K562 (cell line): Measurements from ENCODE around the gene ZNF213. TPM values are rescaled to one million over a fixed set of nuclear protein-coding genes. Genes with fewer than 3 reads are reported as not detected.

Source experiments
- CHD4 ChIP-seq: fragments of 200-600 bp; sonication (generic); IDR thresholded peaks from 3 replicates; pipeline ENCODE4 v1.6.1; 2012; ENCODE audit warnings: low read depth, mild to moderate bottlenecking, mixed read lengths, low read length, inconsistent platforms; ENCODE audit not compliant: insufficient read depth, insufficient replicate concordance, poor library complexity, severe bottlenecking
- GTF2E2 ChIP-seq: fragments of 200-800 bp; sonication (Bioruptor generic); IDR thresholded peaks from 2 replicates; pipeline ENCODE4 v1.6.1; 2016; ENCODE audit warnings: missing genetic modification characterization, missing compliant biosample characterization
- MTA2 ChIP-seq: fragments of 450-650 bp; IDR thresholded peaks from 2 replicates; pipeline ENCODE4 v1.6.1; 2016; ENCODE audit warnings: low read depth
- NCOA4 ChIP-seq: fragments of 450-650 bp; IDR thresholded peaks from 2 replicates; pipeline ENCODE4 v1.6.1; 2018; ENCODE audit warnings: mild to moderate bottlenecking; ENCODE audit not compliant: partially characterized antibody
- PHB ChIP-seq: fragments of 250-450 bp; sonication (Bioruptor Pico); IDR thresholded peaks from 2 replicates; pipeline ENCODE4 v1.5.0; 2021
- RFX7 ChIP-seq: fragments of 250-450 bp; sonication (Bioruptor Pico); IDR thresholded peaks from 2 replicates; pipeline ENCODE4 v1.5.1; 2021; ENCODE audit warnings: mild to moderate bottlenecking
- RHOXF2B ChIP-seq: fragments of 250-450 bp; sonication (Bioruptor Pico); conservative IDR thresholded peaks from 2 replicates; pipeline ENCODE4 v1.5.1; 2021
- TCFL5 ChIP-seq: fragments of 250-450 bp; sonication (Bioruptor Pico); conservative IDR thresholded peaks from 2 replicates; pipeline ENCODE4 v1.6.1; 2021; ENCODE audit warnings: mild to moderate bottlenecking, moderate library complexity, matching md5 sums
- ZEB2 ChIP-seq: fragments of 450-650 bp; IDR thresholded peaks from 2 replicates; pipeline ENCODE4 v1.6.1; 2016
- ZNF584 ChIP-seq: fragments of 200-800 bp; sonication (Bioruptor generic); IDR thresholded peaks from 2 replicates; pipeline ENCODE4 v1.6.1; 2016; ENCODE audit warnings: low read depth, mild to moderate bottlenecking, missing genetic modification characterization, missing compliant biosample characterization
- polyA plus RNA-seq, 8 experiments: library from polyadenylated mRNA; depleted of rRNA in 4 of 8; stranded (reverse) in 5 of 8; unstranded in 3 of 8; fragments of >200 nt; fragmentation: Nextera tagmentation in 2 of 8; fragmentation: Illumina TruSeq in 1 of 8; extraction: Ambion mirVana in 2 of 8; extraction: Trizol in 1 of 8; gene quantifications; 2 replicates each; pipeline versions ENCODE4 v1.2.1 to v1.2.3, GENCODE V29; 2011 to 2014; ENCODE audit warnings: inconsistent platforms in 1 of 8, missing spikeins in 1 of 8
- total RNA-seq, 7 experiments: library from RNA; depleted of rRNA in 6 of 7; stranded (reverse); fragments of >200 nt in 6 of 7; fragmentation: Illumina TruSeq in 2 of 7; extraction: Trizol in 2 of 7; gene quantifications; 2 replicates each; pipeline versions ENCODE4 v1.2.1 to v1.2.3, GENCODE V29; 2011 to 2021; ENCODE audit warnings: low replicate concordance in 1 of 7
- TF ChIP-seq, protein P1 (sequence below): fragments of 250-450 bp; sonication (Bioruptor Pico); IDR thresholded peaks from 2 replicates; pipeline ENCODE4 v1.5.0; 2021; ENCODE audit warnings: mild to moderate bottlenecking, moderate library complexity
- TF ChIP-seq, protein P2 (sequence below): sonication (generic); formaldehyde crosslinking; IDR thresholded peaks from 2 replicates; pipeline ENCODE4 v1.8.0; 2022; ENCODE audit warnings: missing genetic modification reagents, mild to moderate bottlenecking, borderline replicate concordance
- TF ChIP-seq, protein P3 (sequence below): fragments of 250-450 bp; sonication (Bioruptor Pico); IDR thresholded peaks from 2 replicates; pipeline ENCODE4 v1.4.0; 2020; ENCODE audit warnings: borderline replicate concordance
- TF ChIP-seq, protein P4 (sequence below): fragments of 450-650 bp; IDR thresholded peaks from 2 replicates; pipeline ENCODE4 v1.6.1; 2016
- TF ChIP-seq, protein P5 (sequence below): sonication (generic); IDR thresholded peaks from 2 replicates; pipeline ENCODE4 v1.6.1; 2016
- TF ChIP-seq, protein P6 (sequence below): sonication (generic); formaldehyde crosslinking; IDR thresholded peaks from 2 replicates; pipeline ENCODE4 v1.8.1; 2023; ENCODE audit warnings: mild to moderate bottlenecking, missing genetic modification reagents, moderate library complexity

Gene ZNF213
- total and polyA plus RNA-seq, 9 of the 15 experiments (the other 6 are each of a cell fraction or from before 2014, with no cell fraction given), result 0.49 to 10.0 (median 1.8) TPM

DNA sequence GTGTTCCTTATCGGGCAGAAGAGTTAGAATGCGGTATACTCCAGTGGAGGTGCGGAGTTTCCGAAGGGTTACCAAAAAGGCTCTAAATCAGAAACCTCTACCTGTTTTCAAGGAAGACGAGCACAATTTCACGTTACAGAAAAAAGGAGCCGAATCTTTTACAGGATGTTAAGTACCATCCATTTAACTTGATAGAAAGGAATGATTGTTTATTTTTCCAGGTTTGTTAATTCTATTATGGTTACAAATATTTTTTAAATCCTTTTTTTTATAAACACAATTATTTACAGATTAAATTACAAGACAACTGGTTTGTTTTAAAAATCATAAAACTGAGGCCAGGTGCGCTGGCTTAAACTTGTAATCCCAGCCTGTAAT is 18.2 kb downstream of the ZNF213 start (continued):
- TF ChIP-seq CHD4 (no peak), RHOXF2B (CRISPR knock-in tag) (no peak), PHB (CRISPR knock-in tag) (no peak), NCOA4 (no peak), GTF2E2 (tag) (no peak), TCFL5 (no peak), MTA2 (no peak), RFX7 (CRISPR knock-in tag) (peak; percentile 75; the same call in 1 of the 2 replicates), ZEB2 (no peak; the same call in 1 of the 2 replicates), ZNF584 (CRISPR knock-in tag) (peak; percentile 74; the same call in 1 of the 2 replicates)
- TF ChIP-seq, protein P1, sequence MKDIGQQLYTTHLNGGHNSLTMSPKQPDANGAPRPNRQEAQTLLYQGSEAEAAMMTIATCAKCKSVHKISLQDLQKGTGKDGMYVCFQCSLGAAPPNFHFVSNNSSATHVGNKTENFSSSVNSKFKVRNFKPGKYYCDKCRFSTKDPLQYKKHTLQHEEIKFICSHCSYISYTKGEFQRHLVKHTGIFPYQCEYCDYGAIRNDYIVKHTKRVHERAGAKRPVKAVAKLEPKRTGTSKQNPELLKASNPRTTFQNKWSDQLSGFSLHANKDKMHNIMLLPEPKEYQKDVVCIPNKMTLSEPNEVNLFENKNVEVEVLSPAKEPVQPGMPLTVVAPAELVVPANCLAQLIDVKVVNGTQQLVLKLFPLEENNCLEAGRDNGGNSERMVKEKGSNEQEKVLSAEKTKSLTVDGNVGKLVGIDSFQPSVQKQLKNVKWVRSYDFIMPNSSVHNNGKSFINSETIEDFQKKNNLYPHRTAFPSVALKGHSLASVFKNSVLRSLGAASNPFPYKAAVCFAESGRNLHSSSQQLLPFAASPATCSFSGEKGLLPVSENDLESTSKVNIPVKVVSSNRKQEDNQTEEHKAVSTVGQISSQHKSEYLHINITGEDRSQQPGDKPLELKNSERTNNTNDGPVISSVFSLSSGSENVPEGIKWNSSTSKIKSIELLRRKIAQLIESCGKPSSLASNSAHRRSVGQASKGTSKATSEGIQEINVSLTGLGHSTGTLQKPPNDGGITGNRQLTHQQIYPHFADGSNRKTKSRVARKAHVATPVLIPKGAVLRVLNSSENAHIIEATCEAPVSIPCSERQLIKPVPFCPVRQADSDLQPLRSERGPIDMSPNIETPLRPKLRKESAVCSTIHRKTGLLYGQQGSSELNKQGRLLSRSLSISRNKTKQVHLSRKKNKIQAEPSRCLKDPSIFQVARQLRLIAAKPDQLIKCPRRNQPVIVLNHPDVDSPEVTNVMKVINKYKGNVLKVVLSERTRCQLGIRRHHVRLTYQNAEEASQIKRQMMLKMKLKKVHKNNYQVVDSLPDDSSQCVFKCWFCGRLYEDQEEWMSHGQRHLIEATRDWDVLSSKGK (CRISPR knock-in tag), result no peak
- TF ChIP-seq, protein P2, sequence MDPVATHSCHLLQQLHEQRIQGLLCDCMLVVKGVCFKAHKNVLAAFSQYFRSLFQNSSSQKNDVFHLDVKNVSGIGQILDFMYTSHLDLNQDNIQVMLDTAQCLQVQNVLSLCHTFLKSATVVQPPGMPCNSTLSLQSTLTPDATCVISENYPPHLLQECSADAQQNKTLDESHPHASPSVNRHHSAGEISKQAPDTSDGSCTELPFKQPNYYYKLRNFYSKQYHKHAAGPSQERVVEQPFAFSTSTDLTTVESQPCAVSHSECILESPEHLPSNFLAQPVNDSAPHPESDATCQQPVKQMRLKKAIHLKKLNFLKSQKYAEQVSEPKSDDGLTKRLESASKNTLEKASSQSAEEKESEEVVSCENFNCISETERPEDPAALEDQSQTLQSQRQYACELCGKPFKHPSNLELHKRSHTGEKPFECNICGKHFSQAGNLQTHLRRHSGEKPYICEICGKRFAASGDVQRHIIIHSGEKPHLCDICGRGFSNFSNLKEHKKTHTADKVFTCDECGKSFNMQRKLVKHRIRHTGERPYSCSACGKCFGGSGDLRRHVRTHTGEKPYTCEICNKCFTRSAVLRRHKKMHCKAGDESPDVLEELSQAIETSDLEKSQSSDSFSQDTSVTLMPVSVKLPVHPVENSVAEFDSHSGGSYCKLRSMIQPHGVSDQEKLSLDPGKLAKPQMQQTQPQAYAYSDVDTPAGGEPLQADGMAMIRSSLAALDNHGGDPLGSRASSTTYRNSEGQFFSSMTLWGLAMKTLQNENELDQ (CRISPR knock-in tag), result no peak
- TF ChIP-seq, protein P3, sequence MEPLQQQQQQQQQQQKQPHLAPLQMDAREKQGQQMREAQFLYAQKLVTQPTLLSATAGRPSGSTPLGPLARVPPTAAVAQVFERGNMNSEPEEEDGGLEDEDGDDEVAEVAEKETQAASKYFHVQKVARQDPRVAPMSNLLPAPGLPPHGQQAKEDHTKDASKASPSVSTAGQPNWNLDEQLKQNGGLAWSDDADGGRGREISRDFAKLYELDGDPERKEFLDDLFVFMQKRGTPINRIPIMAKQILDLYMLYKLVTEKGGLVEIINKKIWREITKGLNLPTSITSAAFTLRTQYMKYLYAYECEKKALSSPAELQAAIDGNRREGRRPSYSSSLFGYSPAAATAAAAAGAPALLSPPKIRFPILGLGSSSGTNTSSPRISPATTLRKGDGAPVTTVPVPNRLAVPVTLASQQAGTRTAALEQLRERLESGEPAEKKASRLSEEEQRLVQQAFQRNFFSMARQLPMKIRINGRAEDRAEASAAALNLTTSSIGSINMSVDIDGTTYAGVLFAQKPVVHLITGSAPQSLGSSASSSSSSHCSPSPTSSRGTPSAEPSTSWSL (CRISPR knock-in tag), result no peak
- TF ChIP-seq, protein P4, sequence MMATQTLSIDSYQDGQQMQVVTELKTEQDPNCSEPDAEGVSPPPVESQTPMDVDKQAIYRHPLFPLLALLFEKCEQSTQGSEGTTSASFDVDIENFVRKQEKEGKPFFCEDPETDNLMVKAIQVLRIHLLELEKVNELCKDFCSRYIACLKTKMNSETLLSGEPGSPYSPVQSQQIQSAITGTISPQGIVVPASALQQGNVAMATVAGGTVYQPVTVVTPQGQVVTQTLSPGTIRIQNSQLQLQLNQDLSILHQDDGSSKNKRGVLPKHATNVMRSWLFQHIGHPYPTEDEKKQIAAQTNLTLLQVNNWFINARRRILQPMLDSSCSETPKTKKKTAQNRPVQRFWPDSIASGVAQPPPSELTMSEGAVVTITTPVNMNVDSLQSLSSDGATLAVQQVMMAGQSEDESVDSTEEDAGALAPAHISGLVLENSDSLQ, result no peak
- TF ChIP-seq, protein P5, sequence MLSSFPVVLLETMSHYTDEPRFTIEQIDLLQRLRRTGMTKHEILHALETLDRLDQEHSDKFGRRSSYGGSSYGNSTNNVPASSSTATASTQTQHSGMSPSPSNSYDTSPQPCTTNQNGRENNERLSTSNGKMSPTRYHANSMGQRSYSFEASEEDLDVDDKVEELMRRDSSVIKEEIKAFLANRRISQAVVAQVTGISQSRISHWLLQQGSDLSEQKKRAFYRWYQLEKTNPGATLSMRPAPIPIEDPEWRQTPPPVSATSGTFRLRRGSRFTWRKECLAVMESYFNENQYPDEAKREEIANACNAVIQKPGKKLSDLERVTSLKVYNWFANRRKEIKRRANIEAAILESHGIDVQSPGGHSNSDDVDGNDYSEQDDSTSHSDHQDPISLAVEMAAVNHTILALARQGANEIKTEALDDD, result 0 out of 2 replicates have a peak, but pooled peaks have one; percentile 56
- TF ChIP-seq, protein P6, sequence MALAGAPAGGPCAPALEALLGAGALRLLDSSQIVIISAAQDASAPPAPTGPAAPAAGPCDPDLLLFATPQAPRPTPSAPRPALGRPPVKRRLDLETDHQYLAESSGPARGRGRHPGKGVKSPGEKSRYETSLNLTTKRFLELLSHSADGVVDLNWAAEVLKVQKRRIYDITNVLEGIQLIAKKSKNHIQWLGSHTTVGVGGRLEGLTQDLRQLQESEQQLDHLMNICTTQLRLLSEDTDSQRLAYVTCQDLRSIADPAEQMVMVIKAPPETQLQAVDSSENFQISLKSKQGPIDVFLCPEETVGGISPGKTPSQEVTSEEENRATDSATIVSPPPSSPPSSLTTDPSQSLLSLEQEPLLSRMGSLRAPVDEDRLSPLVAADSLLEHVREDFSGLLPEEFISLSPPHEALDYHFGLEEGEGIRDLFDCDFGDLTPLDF, result no peak
